HepG2 (cell line): Measurements from ENCODE around the gene PRKCZ. TPM values are rescaled to one million over a fixed set of nuclear protein-coding genes. Genes with fewer than 3 reads are reported as not detected.
A peak's percentile ranks its signal among the peaks of the same experiment; 100 is the strongest.

Experiments used
- ATAC-seq: fragments of 200-7000 bp; cut with Tn5 transposase; 3 replicates; pipeline ENCODE4 v1.9.1; 2020; ENCODE audit warnings: mild to moderate bottlenecking, moderate library complexity
- BruUV-seq: library from RNA; stranded (reverse); fragments of 400-500 nt; replicated peaks from 2 replicates; lab custom pipeline; 2021; lab: Mats Ljungman, UMichigan
- CTCF ChIA-PET: fragments of 300-600 bp; formaldehyde crosslinking; extraction: SDS; loops from one replicate; lab custom pipeline; 2021; ENCODE audit warnings: low total read pairs, inconsistent platforms, low intra/inter-chr PET ratio; lab: Yijun Ruan, JAX
- POLR2A ChIA-PET: fragments of 350-600 bp; sonication (Branson Sonifier 250); formaldehyde crosslinking; loops from one replicate; lab custom pipeline; 2020; ENCODE audit warnings: antibody characterized with exemption, inconsistent platforms; lab: Yijun Ruan, JAX
- DNase-seq: peaks from one replicate; pipeline ENCODE4 v3.0.0-alpha.2; 2015; ENCODE audit warnings: low spot score
- FAIRE-seq: peaks from 3 replicates; lab custom pipeline; 2011; peaks lifted over from hg19 to GRCh38; lab: Jason Lieb, UNC
- H2AFZ ChIP-seq: one replicate; pipeline ENCODE4 v1.6.1; 2011; ENCODE audit warnings: low read length, inconsistent platforms
- H3K27ac ChIP-seq: fragments of 300-600 bp; 3 replicates; pipeline ENCODE4 v1.8.0; 2011; ENCODE audit warnings: mixed run types, mild to moderate bottlenecking, mixed read lengths, low read length, inconsistent platforms; ENCODE audit not compliant: insufficient read depth; ENCODE audit errors: extremely low read length
- H3K27me3 ChIP-seq, 2 experiments: fragments of 200-600 bp in 1 of 2; 2 replicates in 1 of 2; 3 replicates in 1 of 2; pipeline versions ENCODE4 v1.6.0 to v1.8.0; 2011; ENCODE audit warnings: low read length in 2 of 2, mild to moderate bottlenecking in 2 of 2, moderate library complexity in 2 of 2, inconsistent platforms in 1 of 2; ENCODE audit not compliant: insufficient read depth in 2 of 2, control insufficient read depth in 1 of 2
- H3K36me3 ChIP-seq, 2 experiments: fragments of 200-600 bp in 1 of 2; replicated peaks in 1 of 2; 2 replicates in 1 of 2; 3 replicates in 1 of 2; pipeline versions ENCODE4 v1.5.1 to v1.8.0; 2011; ENCODE audit warnings: low read length in 2 of 2, inconsistent platforms in 1 of 2; ENCODE audit not compliant: insufficient read depth in 2 of 2, control insufficient read depth in 1 of 2
- H3K4me1 ChIP-seq: 2 replicates; pipeline ENCODE4 v1.5.1; 2012; ENCODE audit warnings: low read length, inconsistent platforms; ENCODE audit not compliant: insufficient read depth
- H3K4me2 ChIP-seq: 2 replicates; pipeline ENCODE4 v1.6.0; 2011; ENCODE audit warnings: low read depth, low read length, inconsistent platforms
- H3K4me3 ChIP-seq, 3 experiments: fragments of 200-600 bp in 1 of 3; sonication (generic), shearing (Covaris generic) in 1 of 3; replicated peaks in 1 of 3; 2 replicates each; pipeline ENCODE4 v1.5.1; 2011 to 2016; ENCODE audit warnings: low read length in 3 of 3, inconsistent platforms in 2 of 3, low read depth in 2 of 3, mild to moderate bottlenecking in 2 of 3, control low read depth in 1 of 3, mixed read lengths in 1 of 3; ENCODE audit not compliant: insufficient read depth in 1 of 3
- H3K79me2 ChIP-seq: one replicate; pipeline ENCODE4 v1.6.1; 2011; ENCODE audit warnings: low read length, inconsistent platforms; ENCODE audit not compliant: insufficient read depth
- H3K9ac ChIP-seq: 2 replicates; pipeline ENCODE4 v1.6.0; 2011; ENCODE audit warnings: mild to moderate bottlenecking, low read depth, low read length, inconsistent platforms; ENCODE audit not compliant: insufficient read depth
- H3K9me3 ChIP-seq: 2 replicates; pipeline ENCODE4 v1.5.1; 2012; ENCODE audit warnings: mild to moderate bottlenecking, low read length
- H4K20me1 ChIP-seq: 2 replicates; pipeline ENCODE4 v1.6.0; 2011; ENCODE audit warnings: inconsistent platforms, mild to moderate bottlenecking, low read length, moderate library complexity; ENCODE audit not compliant: insufficient read depth
- DBP ChIP-seq: sonication (generic); formaldehyde crosslinking; IDR thresholded peaks from 2 replicates; pipeline ENCODE4 v1.4.0; 2020; ENCODE audit warnings: missing genetic modification reagents; ENCODE audit errors: not compliant biosample characterization
- E2F1 ChIP-seq: sonication (generic); formaldehyde crosslinking; IDR thresholded peaks from 2 replicates; pipeline ENCODE4 v1.5.0; 2020; ENCODE audit warnings: missing genetic modification reagents
- EZH2 ChIP-seq: conservative IDR thresholded peaks from 2 replicates; pipeline ENCODE4 v1.6.1; 2012; ENCODE audit warnings: mild to moderate bottlenecking, low read depth, low read length, moderate library complexity
- HHEX ChIP-seq: IDR thresholded peaks from 2 replicates; pipeline ENCODE4 v1.6.1; 2016; ENCODE audit warnings: control low read depth
- IRF1 ChIP-seq: sonication (generic); formaldehyde crosslinking; IDR thresholded peaks from 2 replicates; pipeline ENCODE4 v1.4.0; 2020; ENCODE audit warnings: low read depth, mild to moderate bottlenecking, missing genetic modification reagents
- MAF1 ChIP-seq: sonication (generic); formaldehyde crosslinking; IDR thresholded peaks from 2 replicates; pipeline ENCODE4 v1.5.0; 2020; ENCODE audit warnings: missing genetic modification reagents, borderline replicate concordance
- TBX2 ChIP-seq: sonication (generic); formaldehyde crosslinking; IDR thresholded peaks from 2 replicates; pipeline ENCODE4 v1.5.0; 2020; ENCODE audit warnings: missing genetic modification reagents, mild to moderate bottlenecking, borderline replicate concordance
- ZMAT3 ChIP-seq: sonication (generic); formaldehyde crosslinking; conservative IDR thresholded peaks from 2 replicates; pipeline ENCODE4 v1.7.0; 2021; ENCODE audit warnings: missing genetic modification reagents
- ZNF160 ChIP-seq: sonication (generic); formaldehyde crosslinking; IDR thresholded peaks from 2 replicates; pipeline ENCODE4 v1.8.0; 2022; ENCODE audit warnings: mild to moderate bottlenecking, inconsistent platforms, missing genetic modification reagents
- ZNF720 ChIP-seq: sonication (generic); formaldehyde crosslinking; IDR thresholded peaks from 2 replicates; pipeline ENCODE4 v1.4.0; 2020; ENCODE audit warnings: missing genetic modification reagents
- WGBS: methylation state at CpG from one replicate; pipeline ENCODE4 v1.1.6; 2017; ENCODE audit warnings: low lambda C conversion rate; 5-methylcytosine and 5-hydroxymethylcytosine counted together
- in situ Hi-C: cut with HindIII; loops from 2 replicates; pipeline ENCODE4 v1.10.0; 2017; ENCODE audit warnings: low pct_unique_long_range_greater_than_20kb; ENCODE audit not compliant: extremely low pct_ligation_motif_present
- intact Hi-C: fragments of 100-400 bp; cut with micrococcal nuclease; formaldehyde crosslinking; loops from one replicate; pipeline ENCODE4 v1.10.0; 2022; ENCODE audit not compliant: unreplicated experiment
- polyA plus RNA-seq, 8 experiments: library from polyadenylated mRNA; depleted of rRNA in 3 of 8; stranded (reverse) in 7 of 8; unstranded in 1 of 8; fragments of >200 nt; fragmentation: Illumina TruSeq in 4 of 8; extraction: Trizol in 4 of 8; gene quantifications; 2 replicates each; pipeline versions ENCODE4 v1.2.1 to v1.2.3, GENCODE V29; 2011 to 2016; ENCODE audit warnings: low read depth in 4 of 8, missing spikeins in 1 of 8, mixed read lengths in 1 of 8; ENCODE audit not compliant: insufficient read depth in 1 of 8
- total RNA-seq, 5 experiments: library from RNA; depleted of rRNA; stranded (reverse); fragments of >200 nt; fragmentation: Illumina TruSeq; extraction: Trizol; gene quantifications; 2 replicates each; pipeline ENCODE4 v1.2.3, GENCODE V29; 2016; ENCODE audit warnings: low read depth in 1 of 5

PRKCZ gene
- total and polyA plus RNA-seq, 2 of the 13 experiments (the other 11 are each of a cell fraction or from before 2014, with no cell fraction given) = 34.7 to 85.2 TPM

GRCh38 chr1:2016123-2016522, 34.1 kb upstream of the PRKCZ start:
- H3K9ac ChIP-seq = no peak overlapping the region
- no peak overlapping the region for H3K4me3 ChIP-seq
- DNase-seq = no peak
- POLR2A ChIA-PET = no interaction called here
- H3K9me3 ChIP-seq = no peaks in the 10 kb centered on the region
- no peak overlapping the region for H3K27ac ChIP-seq
- ATAC-seq = no peak
- no peak overlapping the region for H3K4me2 ChIP-seq
- H2AFZ ChIP-seq = no peak overlapping the region
- no peaks in the 10 kb centered on the region for H3K79me2 ChIP-seq
- no peaks in the 10 kb centered on the region for H3K36me3 ChIP-seq
- in situ Hi-C loops (no loop called here), intact Hi-C loops (no loop called here)
- CTCF ChIA-PET = no interaction called here
- no peaks in the 10 kb centered on the region for H4K20me1 ChIP-seq
- BruUV-seq = no TSS peak
- peaks cover 21 to 81% of the 10 kb centered on the region in 2 experiments for H3K27me3 ChIP-seq
- H3K4me1 ChIP-seq = no peaks in the 10 kb centered on the region; the same call in 1 of the 2 replicates
- no peak for TF ChIP-seq DBP (CRISPR knock-in tag)
- no peak for TF ChIP-seq IRF1 (CRISPR knock-in tag)
- no peak for TF ChIP-seq ZMAT3
- TF ChIP-seq MAF1 = no peak
- WGBS = 19% methylated on average over 9 of the region's 9 CpGs
- no peak for FAIRE-seq

GRCh38 chr1:2018217-2019171, 31.7 kb upstream of the PRKCZ start:
- BruUV-seq = no TSS peak
- H4K20me1 ChIP-seq = 0 out of 2 replicates have a peak, but pooled peaks cover 4% of the 10 kb centered on the region
- H3K36me3 ChIP-seq = no peaks in the 10 kb centered on the region
- POLR2A ChIA-PET = no interaction called here
- CTCF ChIA-PET = no interaction called here
- in situ Hi-C loops = no loop called here
- 32% methylated on average over 29 of the region's 48 CpGs for WGBS
- no peak for DNase-seq
- H3K4me3 ChIP-seq = no peak overlapping the region
- no peaks in the 10 kb centered on the region for H3K9me3 ChIP-seq
- peaks cover 7% of the 10 kb centered on the region for H3K4me1 ChIP-seq
- H3K79me2 ChIP-seq = no peaks in the 10 kb centered on the region
- intact Hi-C loops = no loop called here
- no peak overlapping the region for H3K27ac ChIP-seq
- H2AFZ ChIP-seq = no peak overlapping the region
- H3K9ac ChIP-seq = no peak overlapping the region
- TF ChIP-seq TBX2 (CRISPR knock-in tag) (no peak), ZNF160 (CRISPR knock-in tag) (no peak), HHEX (no peak), EZH2 (0 out of 2 replicates have a peak, but pooled peaks have one; percentile 52), ZNF720 (no peak), E2F1 (CRISPR knock-in tag) (no peak)
- TF ChIP-seq, all 625 proteins: peak for 1
- Histone ChIP-seq H3K27me3 (peaks cover 31 to 90% of the 10 kb centered on the region in 2 experiments), H3K4me2 (no peak overlapping the region)
- ATAC-seq (no peak), FAIRE-seq (no peak)
